Fibroblast of the conjunctiva (primary cell): Measurements from ENCODE around the gene CDCA4.
"Not testable (repeated sequence)": the region's sequence is repeated elsewhere in the genome, so short reads cannot be mapped to it uniquely, and the experiment has no call there.

Source experiments
- DNase-seq: peaks from one replicate; pipeline ENCODE4 v3.0.0-alpha.2; 2010; ENCODE audit warnings: low read depth

CDCA4 gene

DNA sequence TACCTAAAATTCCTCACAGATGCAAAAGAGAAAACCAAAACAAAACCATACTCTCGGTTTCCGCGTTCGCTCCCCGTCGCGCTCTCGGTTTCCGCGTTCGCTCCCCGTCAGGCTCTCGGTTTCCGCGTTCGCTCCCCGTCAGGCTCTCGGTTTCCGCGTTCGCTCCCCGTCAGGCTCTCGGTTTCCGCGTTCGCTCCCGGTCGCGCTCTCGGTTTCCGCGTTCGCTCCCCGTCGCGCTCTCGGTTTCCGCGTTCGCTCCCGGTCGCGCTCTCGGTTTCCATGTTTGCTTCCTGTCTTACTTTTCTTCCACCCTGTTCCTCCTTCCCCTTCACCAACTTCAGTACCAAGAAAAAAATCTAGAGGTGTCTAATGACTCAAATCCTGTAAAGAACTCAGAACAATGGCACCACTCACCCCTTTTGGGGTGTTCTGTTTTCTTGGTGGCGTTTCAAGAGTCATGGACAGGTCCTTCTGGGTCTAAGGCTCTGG, 12.6 kb upstream of the CDCA4 start:
- DNase-seq: not testable (repeated sequence)

DNA sequence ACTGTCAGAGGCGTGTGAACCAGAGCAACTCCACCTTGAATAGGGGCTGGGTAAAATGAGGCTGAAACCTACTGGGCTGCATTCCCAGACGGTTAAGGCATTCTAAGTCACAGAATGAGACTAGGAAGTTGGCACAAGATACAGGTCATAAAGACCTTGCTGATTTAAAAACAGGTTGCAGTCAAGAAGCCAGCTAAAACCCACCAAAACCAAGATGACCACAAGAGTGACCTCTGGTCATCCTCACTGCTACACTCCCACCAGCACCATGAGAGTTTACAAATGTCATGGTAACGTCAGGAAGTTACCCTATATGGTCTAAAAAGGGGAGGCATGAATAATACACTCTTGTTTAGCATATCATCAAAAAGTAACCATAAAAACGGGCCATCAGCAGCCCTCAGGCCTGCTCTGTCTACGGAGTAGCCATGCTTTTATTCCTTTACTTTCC, 11.6 kb upstream of the CDCA4 start:
- not testable (repeated sequence) for DNase-seq

DNA sequence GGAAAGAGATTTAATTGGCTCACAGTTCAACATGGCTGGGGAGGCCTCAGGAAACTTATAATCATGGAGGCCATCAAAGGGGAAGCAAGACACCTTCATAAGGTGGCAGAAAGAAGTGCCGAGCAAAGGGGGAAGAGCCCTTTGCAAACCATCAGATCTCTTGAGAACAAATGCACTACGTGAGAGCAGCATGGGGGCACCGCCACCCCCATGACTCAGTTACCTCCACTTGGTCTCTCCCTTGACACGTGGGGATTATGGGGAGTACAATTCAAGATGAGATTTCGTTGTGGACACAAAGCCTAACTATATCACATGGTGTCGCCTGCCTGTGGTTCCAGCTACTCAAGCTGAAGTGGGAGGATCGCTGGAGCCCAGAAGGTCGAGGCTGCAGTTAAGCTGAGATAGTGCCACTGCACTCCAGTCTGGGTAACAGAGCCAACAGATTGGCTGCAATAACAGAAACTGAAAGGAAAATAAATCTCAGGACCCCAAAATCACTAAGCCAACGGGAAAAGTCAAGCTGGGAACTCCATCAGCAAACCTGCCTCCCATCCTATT, 10.0 kb upstream of the CDCA4 start:
- no peak for DNase-seq

DNA sequence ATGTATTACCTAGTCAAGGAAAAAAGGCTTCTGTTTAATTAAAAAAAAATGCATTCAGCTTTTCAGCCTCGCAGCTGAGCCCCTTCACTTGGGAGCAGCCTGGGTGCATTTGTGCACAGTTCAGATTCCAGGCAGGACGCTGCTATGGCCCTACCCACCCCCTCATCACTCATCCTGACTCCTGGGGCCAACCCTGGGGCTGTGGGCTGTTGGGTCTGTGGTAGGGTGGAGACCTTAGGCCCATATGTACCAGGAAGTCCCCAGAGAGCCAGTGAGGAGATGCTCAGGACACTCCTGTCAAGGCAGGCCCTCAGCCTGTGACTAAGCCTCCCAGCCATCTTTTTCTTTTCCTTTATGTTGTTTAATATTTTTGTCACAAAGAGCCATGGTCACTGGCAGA, 9.3 kb upstream of the CDCA4 start:
- DNase-seq: no peak

DNA sequence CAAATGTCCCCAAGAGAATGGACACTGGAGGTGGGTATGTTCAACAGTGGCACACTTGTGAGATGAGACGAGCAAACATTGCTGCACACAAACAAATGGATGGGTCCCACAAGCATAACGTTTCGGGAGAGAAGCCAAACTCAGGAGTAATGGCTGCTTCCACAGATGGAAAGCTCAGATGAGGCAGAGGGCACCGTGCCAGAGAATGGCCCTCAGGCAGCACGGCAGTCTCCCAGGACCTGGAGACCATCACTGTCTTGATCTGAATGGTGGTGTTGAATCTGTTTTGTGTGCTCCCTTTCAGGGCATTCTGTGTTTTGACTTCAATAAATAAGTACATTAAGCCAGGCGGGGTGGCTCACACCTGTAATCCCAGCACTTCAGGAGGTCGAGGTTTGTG, 8.5 kb upstream of the CDCA4 start:
- DNase-seq: no peak

DNA sequence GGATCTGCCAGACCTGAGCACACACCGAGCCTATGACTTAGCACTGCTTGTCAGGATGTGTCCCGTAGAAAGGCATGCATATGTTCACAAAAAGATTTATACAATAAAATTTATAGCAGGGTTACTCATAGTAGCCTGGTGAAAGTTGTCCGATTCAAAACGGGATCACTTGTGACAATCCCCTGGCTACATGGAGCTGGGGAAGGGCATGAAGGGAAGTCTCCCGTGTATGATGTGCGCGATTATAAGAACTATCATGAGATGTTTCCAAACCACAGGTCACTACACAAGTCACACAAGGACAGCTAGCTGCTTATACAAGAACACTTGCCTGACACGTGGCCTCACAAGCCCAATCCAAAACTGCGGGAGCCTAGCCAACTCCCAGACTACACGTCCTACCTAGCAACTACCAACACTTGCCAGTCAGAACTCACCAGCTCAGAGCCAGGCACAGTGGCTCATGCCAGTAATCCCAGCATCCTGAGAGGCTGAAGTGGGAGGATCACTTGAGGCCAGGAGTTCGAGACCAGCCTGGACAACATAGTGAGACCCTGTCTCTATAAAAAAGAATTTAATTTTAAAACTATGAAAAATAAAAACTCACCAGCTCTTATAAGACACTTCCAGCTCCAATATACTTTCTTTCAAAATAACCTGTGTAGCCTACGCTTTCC, 7.5 kb upstream of the CDCA4 start:
- no peak for DNase-seq

DNA sequence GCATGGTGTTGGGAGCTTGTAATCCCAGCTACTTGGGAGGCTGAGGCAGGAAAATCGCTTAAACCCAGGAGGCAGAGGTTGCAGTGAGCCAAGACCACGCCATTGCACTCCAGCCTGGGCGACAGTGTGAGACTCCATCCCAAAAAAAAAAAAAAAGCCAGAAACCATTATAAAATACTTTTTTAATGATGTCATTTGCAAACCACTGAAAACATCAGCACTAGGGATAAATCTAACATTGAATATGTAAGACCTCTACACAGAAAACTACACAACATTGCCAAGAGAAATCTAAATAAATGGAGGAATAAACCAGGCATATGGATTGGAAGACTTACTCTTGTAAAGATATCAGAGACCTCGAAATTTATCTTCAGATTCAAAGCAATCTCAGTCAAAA, 6.8 kb upstream of the CDCA4 start:
- not testable (repeated sequence) for DNase-seq

DNA sequence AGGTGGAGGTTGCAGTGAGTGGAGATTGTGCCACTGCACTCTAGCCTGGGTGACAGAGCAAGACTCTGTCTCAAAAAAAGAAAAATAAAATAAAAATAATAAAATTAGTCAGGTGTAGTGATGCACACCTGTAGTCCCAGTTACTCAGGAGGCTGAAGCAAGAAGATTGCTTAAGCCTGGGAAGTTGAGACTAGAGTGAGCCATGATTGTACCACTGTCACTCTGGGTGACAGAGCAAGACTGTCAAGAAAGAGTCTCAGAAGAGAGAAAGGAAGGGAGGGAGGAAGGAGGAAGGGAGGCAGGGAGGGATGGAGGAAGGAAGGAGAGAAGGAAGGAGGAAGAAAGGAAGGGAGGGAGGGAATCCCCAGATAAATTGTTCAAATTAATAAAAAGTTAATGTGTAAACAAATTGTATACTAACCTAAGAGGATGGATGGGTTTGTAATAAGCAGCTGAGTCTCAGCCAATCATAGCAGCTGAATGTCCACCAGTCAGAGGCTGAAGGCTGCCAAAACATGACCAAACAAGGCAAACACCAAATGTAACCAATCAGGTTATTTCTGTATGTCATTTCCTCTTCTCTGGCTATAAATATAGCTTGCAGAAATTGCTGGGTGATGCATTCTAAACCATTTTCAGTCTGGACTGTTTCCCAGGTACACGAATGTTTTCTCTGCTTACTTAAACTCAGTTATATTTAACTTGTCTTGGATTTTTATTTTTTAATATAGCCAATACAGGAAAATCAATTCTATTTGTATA, 6.1 kb upstream of the CDCA4 start:
- peak; percentile 29 for DNase-seq

DNA sequence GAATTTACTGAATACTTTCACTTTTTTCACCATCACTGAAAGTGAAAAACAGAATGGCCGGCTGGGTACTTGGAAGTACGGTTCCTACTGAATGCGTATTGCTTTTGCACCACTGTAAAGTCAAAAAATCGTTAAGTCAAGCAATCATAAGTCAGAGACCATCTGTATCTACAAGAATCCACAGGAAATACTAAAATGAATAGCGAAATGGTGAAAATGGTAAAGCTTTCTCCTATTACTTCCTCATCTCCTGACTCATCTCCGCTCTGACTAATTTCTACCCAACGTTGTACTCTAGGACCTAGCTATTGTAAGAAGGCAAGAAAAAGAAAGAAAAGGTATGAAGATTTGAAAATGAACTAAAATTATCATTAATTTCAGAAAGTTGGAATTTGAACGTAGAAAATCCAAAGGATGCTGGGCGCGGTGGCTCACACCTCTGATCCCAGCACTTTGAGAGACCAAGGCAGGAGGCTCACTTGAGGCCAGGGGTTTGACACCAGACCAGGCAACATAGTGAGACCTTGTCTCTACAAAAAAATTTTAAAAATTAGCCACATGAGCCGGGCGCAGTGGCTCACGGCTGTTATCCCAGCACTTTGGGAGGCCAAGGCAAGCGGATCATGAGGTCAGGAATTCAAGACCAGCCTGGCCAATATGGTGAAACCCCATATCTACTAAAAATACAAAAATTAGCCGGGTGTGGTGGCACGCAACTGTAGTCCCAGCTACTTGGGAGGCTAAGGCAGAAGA, 5.3 kb upstream of the CDCA4 start:
- no peak for DNase-seq

DNA sequence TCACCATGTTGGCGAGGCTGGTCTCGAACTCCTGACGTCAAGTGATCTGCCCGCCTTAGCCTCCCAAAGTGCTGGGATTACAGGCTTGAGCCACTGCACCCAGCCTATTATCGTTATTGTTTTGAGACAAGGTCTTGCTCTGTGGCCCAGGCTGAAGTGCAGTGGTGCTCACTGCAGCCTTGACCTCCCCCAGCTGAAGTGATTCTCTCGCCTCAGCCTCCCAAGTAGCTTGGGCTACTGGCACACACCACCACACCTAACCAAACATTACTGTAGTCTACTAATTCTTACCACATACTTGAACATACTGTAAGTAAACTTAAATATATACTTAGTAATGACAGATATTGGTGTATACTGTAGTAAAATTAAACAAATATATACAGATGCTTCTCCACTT, 4.5 kb upstream of the CDCA4 start:
- DNase-seq: no peak

DNA sequence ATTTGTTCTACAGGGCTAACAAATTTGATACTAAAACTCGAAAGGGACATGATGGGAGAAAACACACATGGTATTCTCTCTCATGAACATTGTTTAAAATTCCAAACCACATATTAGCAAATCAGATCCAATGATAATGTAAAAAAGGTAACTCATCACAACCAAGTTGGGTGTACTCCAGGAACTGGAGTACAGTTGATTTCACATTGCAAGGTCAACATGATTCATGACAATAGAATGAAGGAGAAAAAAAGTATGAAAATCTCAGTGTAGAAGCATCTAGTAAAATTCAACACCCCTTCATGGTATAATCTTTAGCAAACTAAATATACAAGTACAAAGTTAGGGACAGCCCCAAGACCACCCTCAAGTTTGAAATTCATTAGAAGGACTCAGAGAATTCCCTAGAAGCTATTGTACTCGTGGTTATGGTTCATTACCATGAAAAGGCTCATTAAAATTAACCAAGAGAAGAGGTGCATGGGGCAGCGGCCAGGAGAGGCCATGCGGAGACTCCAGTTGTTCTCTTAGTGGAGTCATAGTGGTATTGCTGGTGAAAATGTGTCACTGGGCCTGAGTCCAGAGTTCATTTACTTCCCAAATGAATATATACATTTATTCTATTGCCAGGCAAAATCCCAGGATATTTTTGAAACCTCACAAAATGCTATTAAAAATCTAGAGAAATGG, 3.1 kb upstream of the CDCA4 start:
- peak; percentile 29 for DNase-seq

DNA sequence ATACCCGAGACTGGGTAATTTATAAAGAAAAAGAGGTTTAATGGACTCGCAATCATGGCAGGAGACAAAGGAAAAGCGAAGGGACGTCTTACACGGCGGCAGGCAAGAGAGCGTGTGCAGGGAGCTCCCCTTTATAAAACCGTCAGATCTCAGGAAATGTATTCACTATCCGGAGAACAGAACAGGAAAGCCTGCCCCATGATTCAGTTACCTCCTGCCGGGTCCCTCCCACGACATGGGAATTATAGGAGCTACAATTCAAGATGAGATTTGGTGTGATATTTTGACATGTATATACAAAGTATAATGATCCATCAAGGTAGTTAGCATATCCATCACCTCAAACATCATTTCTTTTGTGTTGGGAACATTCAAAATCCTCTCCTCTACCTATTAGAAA, 2.3 kb upstream of the CDCA4 start:
- DNase-seq: no peak

DNA sequence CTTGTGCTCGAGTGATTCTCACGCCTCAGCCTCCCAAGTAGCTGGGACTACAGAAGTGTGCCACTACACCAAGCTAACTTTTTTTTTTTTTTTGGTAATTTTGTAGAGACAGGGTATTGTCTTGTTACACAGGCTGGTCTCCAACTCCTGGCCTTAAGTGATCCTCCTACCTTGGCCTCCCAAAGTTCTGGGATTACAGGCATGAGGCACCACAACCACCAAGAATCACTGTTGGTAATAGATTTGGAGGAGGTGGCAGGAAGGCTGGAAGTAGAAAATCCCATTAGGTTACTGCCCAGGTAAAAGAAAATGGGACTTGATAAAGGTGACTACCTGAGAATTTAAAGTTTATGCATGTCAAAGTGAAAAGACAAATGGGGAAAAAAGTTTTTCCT, 1.4 kb upstream of the CDCA4 start:
- DNase-seq: no peak

DNA sequence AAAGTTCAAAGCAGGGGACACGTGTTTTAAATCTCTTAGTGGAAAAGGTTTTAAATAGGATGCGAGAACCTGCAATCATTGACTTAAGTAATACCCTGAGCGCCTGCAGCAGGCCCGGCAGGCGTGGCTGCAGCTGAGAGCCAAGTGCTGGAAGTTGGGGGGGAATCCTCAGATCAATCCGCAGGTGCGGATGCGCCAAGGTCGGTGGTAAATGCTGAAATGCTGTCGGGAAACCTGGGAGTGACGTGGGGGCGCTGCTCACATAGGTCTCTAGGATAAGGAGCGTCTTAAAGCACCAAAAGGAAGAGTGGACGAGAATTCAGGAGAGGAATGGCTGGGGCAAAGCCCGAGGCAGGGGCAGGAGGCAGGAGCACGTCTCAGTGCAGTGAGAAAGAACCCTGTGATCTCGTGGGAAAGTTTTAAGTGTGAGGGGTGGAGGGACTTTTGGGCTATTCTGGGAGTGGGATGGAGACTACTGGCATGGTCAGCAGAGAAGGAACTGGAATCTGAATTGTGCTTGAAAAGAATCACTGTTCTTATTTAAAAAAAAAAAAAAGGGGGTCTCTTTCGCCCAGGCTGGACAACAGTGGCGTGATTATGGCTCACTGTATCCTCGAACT, 883 bp upstream of the CDCA4 start:
- DNase-seq: no peak

DNA sequence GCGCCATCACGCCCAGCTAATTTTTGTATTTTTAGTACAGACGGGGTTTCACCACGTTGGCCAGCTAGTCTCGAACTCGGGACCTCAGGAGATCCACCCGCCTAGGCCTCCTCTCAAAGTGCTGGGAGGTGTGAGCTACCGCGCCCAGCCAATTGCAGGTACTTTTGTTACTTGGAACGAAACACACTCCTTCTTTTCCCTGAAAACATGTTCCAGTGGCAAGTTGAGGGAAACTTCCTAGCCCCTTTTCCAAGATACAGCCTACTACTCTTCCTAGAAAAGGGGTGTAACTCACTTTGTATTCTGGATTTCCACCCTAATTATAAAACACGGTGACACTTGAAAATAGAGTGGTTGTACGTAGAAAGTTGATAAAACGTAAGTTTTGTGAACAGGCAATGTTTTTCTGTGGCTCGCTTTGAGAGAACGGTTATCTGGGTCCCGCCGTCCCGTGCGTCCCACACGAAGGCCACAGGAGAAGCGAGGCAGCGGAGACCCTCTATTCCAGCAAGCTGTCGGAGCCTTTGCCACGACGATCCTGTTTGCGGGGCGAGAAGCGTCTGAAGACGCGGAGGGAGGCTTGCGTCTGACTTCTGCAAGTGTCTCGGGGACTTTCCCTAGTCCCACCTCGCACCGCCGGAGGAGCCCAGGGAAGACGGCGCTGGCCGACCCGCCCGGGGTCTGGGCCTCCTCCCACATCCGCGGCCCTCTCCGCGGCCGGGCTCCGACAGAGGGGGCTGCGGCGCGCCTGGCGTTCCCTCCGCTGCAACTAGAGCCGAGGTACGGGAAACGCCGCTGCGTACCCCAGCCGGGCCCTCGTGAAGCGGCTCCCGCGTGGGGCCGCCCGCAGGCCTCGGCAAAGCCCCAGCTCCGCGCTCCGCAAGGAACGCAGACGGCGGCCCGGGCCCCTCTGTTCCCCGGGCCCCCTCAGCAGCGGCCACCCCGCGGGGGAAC, 745 bp downstream of the CDCA4 start:
- no peak for DNase-seq

DNA sequence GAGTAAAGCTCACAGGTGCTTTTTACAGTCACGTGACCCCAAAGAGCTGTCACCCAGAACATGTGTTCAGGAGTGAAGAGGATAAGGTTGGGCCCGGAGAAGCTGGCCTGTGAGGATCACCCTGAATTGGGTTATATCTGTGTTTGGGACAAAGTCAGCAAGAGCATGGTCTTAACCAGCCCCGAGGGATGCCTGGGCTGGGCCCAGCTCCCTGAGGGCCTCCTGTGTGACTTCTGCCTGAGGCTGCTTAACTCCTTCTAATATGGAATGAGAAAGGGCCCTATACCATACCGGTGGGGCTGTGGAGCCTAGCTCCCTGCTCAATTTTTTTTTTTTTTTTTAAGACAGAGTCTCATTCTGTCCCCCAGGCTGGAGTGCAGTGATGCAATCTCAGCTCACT, 2.5 kb downstream of the CDCA4 start:
- DNase-seq: no peak

DNA sequence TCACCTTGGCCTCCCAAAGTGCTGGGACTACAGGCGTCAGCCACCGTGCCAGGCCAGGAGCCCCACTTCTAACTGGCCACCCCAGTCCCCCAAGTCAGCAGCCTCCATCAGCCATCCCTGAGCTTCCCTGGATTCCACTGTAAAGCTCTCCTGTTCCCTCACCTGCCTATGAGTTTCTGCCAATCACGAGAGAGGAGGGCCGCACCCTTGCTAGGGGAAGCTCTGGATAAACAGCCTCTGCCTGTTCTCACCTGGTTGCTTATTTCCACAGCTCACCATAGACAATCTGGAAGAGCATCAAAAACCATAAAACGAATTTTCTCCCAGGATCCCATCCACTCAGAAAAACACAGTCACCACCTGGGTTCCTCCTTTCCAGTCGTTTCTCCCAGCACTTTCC, 5.0 kb downstream of the CDCA4 start:
- DNase-seq: no peak

DNA sequence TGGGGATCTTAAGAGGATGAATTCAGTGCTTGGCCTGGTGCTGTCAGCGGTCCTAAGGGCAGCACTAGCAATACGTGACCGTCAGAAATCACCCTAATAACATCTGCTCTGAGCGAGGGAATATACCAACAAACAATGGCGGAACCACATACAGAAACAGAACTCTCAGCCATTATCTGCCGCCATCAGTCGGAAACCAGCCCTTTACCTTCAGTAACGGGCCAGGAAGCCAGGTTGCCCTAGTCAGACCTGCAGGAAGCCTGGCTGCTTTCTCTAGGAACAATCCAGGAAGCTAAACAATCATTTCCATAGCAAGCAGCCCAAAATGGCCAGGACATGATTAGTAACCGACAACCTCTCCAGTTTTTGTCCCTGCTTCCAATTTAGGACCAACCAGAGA, 5.6 kb downstream of the CDCA4 start:
- no peak for DNase-seq

DNA sequence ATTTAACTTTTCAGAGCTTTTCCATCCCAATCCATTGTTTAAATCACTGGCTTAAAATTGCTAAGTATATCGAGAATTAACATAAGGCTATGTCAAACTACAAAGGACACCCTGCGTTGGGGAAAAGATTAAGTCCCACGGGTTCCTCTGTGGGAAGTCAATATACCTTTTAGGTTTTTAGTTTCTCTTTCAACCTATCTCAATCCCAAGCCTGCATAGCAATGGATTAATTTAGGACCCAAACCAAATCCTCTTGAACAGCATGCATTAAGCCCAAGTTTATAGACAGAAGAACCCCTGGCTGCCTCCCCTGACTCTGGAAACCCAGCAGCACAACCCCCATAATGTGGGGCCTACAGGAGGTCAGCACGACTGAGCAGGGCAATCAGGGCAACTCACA, 6.3 kb downstream of the CDCA4 start:
- no peak for DNase-seq

DNA sequence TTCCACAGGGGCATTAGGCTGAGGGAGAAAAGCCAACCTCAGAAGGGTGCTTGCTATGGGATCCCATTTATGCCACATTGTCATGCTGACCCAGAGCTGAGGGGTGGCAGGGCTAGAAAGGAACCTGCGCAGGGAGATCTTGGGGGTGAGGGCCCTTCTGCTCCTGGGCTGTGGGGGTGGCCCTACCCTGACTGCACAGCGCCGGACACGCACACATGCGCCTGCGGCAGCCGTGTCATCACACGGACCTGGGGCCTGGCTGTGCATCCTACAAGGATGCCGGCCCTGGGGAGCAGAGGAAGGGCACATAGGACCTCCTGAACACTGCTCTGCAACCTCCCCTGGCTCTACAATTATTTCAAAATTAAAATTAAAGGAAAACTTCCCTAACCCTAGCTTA, 6.9 kb downstream of the CDCA4 start:
- DNase-seq: no peak
